OCI-LY7 (cell line): ENCODE results near the gene DUSP22.

Experiments
- EZH2phosphoT487 ChIP-seq: fragments of 200-600 bp; sonication (generic); IDR thresholded peaks from 2 replicates; pipeline ENCODE4 v1.6.1; 2018; ENCODE audit warnings: low read depth, borderline replicate concordance, mild to moderate bottlenecking, mixed run types, antibody characterized with exemption, low read length, moderate library complexity, mixed read lengths
- TF ChIP-seq, protein P1 (sequence below): fragments of 200-600 bp; sonication (generic); conservative IDR thresholded peaks from 2 replicates; pipeline ENCODE4 v1.5.1; 2014; ENCODE audit warnings: mild to moderate bottlenecking, antibody characterized with exemption, low read length, moderate library complexity, mixed read lengths

DNA sequence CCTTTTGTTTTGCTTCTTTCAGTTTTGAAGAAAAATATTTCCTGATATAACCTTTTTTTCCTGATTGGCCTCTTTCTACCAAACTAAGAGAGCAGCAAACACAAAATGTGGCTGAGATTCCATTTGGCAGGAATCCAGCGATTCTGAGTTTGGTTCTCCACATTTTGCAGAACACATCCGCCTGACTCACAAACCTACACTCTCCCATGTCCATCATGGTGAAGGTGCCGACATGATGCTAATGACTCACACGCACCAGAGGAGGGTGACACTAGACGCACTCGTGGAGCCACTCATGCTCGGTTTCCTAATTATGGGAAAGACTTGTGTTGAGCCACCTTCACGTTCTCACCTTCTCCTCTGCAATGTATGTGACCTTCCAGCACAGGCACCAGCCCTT is 45.9 kb upstream of the DUSP22 start:
- TF ChIP-seq, protein P1, sequence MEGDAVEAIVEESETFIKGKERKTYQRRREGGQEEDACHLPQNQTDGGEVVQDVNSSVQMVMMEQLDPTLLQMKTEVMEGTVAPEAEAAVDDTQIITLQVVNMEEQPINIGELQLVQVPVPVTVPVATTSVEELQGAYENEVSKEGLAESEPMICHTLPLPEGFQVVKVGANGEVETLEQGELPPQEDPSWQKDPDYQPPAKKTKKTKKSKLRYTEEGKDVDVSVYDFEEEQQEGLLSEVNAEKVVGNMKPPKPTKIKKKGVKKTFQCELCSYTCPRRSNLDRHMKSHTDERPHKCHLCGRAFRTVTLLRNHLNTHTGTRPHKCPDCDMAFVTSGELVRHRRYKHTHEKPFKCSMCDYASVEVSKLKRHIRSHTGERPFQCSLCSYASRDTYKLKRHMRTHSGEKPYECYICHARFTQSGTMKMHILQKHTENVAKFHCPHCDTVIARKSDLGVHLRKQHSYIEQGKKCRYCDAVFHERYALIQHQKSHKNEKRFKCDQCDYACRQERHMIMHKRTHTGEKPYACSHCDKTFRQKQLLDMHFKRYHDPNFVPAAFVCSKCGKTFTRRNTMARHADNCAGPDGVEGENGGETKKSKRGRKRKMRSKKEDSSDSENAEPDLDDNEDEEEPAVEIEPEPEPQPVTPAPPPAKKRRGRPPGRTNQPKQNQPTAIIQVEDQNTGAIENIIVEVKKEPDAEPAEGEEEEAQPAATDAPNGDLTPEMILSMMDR = no peak
- TF ChIP-seq EZH2phosphoT487 = no peak
